ENCODE data around the gene WTIP.

Gene WTIP

DNA sequence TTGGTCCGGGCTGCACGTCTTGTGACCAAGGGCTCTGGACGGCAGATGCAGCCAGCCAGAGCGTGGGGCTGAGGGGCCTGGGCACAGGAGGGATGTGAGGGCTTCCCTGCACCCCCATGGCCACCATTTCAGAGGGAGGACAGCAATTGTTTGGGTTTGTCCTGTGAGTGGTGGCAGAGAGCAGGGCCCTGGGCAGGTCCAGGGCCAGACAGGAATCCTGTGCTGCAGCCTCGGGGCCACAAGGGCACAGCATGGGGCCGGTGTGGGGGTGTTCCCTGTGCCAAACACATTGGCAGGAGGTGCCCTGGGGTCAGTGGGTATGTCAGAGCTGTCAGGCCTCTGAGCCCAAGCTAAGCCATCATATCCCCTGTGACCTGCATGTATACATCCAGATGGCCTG, 32.2 kb downstream of the WTIP start (continued):
- TF ChIP-seq, protein P1, sequence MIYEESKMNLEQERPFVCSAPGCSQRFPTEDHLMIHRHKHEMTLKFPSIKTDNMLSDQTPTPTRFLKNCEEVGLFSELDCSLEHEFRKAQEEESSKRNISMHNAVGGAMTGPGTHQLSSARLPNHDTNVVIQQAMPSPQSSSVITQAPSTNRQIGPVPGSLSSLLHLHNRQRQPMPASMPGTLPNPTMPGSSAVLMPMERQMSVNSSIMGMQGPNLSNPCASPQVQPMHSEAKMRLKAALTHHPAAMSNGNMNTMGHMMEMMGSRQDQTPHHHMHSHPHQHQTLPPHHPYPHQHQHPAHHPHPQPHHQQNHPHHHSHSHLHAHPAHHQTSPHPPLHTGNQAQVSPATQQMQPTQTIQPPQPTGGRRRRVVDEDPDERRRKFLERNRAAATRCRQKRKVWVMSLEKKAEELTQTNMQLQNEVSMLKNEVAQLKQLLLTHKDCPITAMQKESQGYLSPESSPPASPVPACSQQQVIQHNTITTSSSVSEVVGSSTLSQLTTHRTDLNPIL (CRISPR knock-in tag; IDR thresholded peaks at IDR 0.05; ENCODE audit: low read depth), result no peak

DNA sequence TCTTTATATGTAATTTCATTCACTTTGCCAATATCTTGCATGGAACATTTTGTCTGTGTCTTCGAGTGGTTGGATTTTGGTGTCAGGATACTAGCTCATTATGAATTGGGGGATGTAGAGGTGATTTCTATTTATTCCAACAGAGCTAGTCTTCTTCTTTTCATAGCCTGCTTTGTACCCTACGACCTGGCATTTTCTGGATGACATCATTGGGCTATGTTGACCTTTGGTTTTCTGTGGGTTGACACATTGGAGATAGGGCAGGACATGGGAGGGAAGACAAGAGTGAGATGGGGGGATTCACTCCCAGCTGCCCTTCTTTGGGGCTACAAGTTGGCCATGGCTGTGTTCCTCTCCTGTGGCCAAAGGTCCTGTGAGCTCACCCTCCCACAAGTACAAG, 38.0 kb downstream of the WTIP start:
- no peak for TF ChIP-seq BACH2 (CRISPR knock-in tag; IDR thresholded peaks at IDR 0.05; ENCODE audit: borderline replicate concordance)
- TF ChIP-seq ARNTL (CRISPR knock-in tag; IDR thresholded peaks at IDR 0.05; ENCODE audit: borderline replicate concordance, low read depth), result no peak
- no peak for TF ChIP-seq ZNF70 (CRISPR knock-in tag; IDR thresholded peaks at IDR 0.05)
- ATAC-seq, result no peak

DNA sequence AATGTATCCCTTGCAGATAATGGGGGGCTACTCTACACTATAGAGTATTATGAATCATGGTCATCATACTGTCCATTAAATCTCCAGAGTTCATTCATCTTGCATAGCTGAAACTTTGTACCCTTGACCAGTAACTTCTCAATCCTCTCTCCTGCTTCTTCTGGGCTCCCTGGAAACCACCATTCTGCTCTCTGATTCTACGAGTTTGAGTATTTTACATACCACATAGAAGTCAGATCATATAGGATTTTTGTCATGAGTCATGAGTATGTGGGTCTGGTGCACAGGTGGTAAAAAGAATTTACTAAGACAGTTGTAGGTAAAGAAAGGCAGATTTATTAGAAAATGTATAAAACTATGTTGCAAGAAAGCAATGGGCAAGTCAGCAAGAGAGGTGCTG, 41.9 kb downstream of the WTIP start:
- TF ChIP-seq ZNF70 (CRISPR knock-in tag; IDR thresholded peaks at IDR 0.05), result no peak
- TF ChIP-seq, protein P2, sequence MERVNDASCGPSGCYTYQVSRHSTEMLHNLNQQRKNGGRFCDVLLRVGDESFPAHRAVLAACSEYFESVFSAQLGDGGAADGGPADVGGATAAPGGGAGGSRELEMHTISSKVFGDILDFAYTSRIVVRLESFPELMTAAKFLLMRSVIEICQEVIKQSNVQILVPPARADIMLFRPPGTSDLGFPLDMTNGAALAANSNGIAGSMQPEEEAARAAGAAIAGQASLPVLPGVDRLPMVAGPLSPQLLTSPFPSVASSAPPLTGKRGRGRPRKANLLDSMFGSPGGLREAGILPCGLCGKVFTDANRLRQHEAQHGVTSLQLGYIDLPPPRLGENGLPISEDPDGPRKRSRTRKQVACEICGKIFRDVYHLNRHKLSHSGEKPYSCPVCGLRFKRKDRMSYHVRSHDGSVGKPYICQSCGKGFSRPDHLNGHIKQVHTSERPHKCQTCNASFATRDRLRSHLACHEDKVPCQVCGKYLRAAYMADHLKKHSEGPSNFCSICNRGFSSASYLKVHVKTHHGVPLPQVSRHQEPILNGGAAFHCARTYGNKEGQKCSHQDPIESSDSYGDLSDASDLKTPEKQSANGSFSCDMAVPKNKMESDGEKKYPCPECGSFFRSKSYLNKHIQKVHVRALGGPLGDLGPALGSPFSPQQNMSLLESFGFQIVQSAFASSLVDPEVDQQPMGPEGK (CRISPR knock-in tag; IDR thresholded peaks at IDR 0.05; ENCODE audit: borderline replicate concordance), result no peak
- TF ChIP-seq ZFP30 (CRISPR knock-in tag; IDR thresholded peaks at IDR 0.05), result no peak
- TF ChIP-seq BACH2 (CRISPR knock-in tag; IDR thresholded peaks at IDR 0.05; ENCODE audit: borderline replicate concordance), result no peak
- no peak for TF ChIP-seq OSR1 (CRISPR knock-in tag; IDR thresholded peaks at IDR 0.05)
- ATAC-seq, result no peak

DNA sequence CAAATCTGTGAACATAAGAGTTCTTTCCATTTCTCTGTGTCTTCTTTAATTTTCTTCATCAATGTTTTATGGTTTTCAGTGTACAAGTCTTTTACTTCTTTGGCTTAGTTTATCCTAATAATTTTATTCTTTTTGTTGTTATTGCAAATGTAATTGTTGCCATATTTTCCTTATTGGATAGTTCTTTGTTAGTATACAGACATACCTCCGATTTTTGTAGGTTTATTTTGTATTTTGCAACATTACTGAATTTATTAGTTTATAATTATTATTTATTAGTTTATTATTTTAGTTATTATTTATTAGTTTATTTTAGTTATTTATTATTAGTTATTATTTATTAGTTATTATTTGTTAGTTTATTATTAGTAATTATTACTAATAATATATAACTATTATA, 43.4 kb downstream of the WTIP start:
- TF ChIP-seq ZNF70 (CRISPR knock-in tag; IDR thresholded peaks at IDR 0.05) (no peak), ISL1 (CRISPR knock-in tag; IDR thresholded peaks at IDR 0.05) (no peak), SNAI2 (CRISPR knock-in tag; IDR thresholded peaks at IDR 0.05) (no peak), ZNF565 (CRISPR knock-in tag; conservative IDR thresholded peaks at IDR 0.05; ENCODE audit: low read depth) (no peak), CSDC2 (CRISPR knock-in tag; IDR thresholded peaks at IDR 0.05) (no peak), ZNF8 (CRISPR knock-in tag; IDR thresholded peaks at IDR 0.05) (no peak), ARNTL (CRISPR knock-in tag; IDR thresholded peaks at IDR 0.05; ENCODE audit: borderline replicate concordance, low read depth) (no peak), GLIS3 (CRISPR knock-in tag; IDR thresholded peaks at IDR 0.05) (no peak), ZFP30 (CRISPR knock-in tag; IDR thresholded peaks at IDR 0.05) (no peak)
- TF ChIP-seq, protein P2 (CRISPR knock-in tag; IDR thresholded peaks at IDR 0.05; ENCODE audit: borderline replicate concordance), result no peak
- TF ChIP-seq, protein P3, sequence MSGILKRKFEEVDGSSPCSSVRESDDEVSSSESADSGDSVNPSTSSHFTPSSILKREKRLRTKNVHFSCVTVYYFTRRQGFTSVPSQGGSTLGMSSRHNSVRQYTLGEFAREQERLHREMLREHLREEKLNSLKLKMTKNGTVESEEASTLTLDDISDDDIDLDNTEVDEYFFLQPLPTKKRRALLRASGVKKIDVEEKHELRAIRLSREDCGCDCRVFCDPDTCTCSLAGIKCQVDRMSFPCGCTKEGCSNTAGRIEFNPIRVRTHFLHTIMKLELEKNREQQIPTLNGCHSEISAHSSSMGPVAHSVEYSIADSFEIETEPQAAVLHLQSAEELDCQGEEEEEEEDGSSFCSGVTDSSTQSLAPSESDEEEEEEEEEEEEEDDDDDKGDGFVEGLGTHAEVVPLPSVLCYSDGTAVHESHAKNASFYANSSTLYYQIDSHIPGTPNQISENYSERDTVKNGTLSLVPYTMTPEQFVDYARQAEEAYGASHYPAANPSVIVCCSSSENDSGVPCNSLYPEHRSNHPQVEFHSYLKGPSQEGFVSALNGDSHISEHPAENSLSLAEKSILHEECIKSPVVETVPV (CRISPR knock-in tag; IDR thresholded peaks at IDR 0.05), result no peak
- ATAC-seq, result no peak

DNA sequence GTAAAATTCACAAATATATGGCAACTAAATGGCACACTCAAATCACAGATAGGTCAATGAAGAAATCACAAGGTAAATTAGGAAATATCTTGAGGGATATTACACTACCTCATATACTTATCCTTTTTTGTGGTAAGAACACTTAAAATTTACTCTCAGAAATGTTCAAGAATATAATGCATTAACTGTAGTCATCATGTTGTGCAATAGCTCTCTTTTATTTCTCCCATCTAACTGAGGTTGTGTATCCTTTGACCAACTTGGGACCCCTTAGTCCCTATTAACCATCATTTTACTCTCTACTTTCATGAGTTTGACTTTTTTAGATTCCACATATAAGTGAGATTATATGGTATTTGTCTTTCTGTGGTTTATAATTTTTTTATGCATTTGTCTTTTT, 52.6 kb downstream of the WTIP start:
- no peak for ATAC-seq
- no peak for TF ChIP-seq ZNF8 (CRISPR knock-in tag; IDR thresholded peaks at IDR 0.05)
- no peak for TF ChIP-seq ZFP3 (CRISPR knock-in tag; IDR thresholded peaks at IDR 0.05)
- TF ChIP-seq, protein P2 (CRISPR knock-in tag; IDR thresholded peaks at IDR 0.05; ENCODE audit: borderline replicate concordance), result no peak
- no peak for TF ChIP-seq ZNF565 (CRISPR knock-in tag; conservative IDR thresholded peaks at IDR 0.05; ENCODE audit: low read depth)

DNA sequence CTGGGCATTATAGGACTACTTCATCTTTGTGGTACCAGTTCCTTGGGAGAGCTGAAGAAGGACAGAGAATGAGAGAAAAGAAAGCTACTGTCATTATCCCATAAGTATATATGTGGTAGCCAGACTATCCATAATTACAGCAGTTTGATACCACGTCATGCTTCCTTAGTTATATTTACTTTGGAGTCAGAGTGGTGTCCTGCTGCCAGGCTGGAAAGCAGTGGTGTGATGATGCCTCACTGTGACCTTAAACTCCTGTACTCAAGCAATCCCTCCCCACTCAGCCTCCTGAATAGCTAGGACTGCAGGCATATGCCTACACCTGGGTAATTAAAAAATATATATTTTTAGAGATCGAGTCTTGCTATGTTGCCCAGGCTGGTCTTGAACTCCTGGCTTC, 57.8 kb downstream of the WTIP start:
- ATAC-seq, result no peak
- TF ChIP-seq GLIS3 (CRISPR knock-in tag; IDR thresholded peaks at IDR 0.05), result no peak
- no peak for TF ChIP-seq ZNF70 (CRISPR knock-in tag; IDR thresholded peaks at IDR 0.05)
- TF ChIP-seq, protein P3 (CRISPR knock-in tag; IDR thresholded peaks at IDR 0.05), result no peak
- no peak for TF ChIP-seq ARNTL (CRISPR knock-in tag; IDR thresholded peaks at IDR 0.05; ENCODE audit: borderline replicate concordance, low read depth)
- no peak for TF ChIP-seq TCF4 (CRISPR knock-in tag; IDR thresholded peaks at IDR 0.05; ENCODE audit: borderline replicate concordance)
- TF ChIP-seq ZNF8 (CRISPR knock-in tag; IDR thresholded peaks at IDR 0.05), result no peak
- no peak for TF ChIP-seq ZC3H10 (CRISPR knock-in tag; IDR thresholded peaks at IDR 0.05)
- TF ChIP-seq, protein P4, sequence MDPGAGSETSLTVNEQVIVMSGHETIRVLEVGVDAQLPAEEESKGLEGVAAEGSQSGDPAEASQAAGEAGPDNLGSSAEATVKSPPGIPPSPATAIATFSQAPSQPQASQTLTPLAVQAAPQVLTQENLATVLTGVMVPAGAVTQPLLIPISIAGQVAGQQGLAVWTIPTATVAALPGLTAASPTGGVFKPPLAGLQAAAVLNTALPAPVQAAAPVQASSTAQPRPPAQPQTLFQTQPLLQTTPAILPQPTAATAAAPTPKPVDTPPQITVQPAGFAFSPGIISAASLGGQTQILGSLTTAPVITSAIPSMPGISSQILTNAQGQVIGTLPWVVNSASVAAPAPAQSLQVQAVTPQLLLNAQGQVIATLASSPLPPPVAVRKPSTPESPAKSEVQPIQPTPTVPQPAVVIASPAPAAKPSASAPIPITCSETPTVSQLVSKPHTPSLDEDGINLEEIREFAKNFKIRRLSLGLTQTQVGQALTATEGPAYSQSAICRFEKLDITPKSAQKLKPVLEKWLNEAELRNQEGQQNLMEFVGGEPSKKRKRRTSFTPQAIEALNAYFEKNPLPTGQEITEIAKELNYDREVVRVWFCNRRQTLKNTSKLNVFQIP (CRISPR knock-in tag; IDR thresholded peaks at IDR 0.05; ENCODE audit: borderline replicate concordance, low read depth), result no peak
- no peak for TF ChIP-seq RARB (CRISPR knock-in tag; IDR thresholded peaks at IDR 0.05)
- TF ChIP-seq PPARA (CRISPR knock-in tag; IDR thresholded peaks at IDR 0.05; ENCODE audit: borderline replicate concordance), result no peak

Data from SK-N-SH treated with all-trans-retinoic acid at 6 μM for 48 hours (cell line).